H9 (cell line): ENCODE measurements around the gene HOXD11. TPM values are rescaled to one million over a fixed set of nuclear protein-coding genes. Genes with fewer than 3 reads are reported as not detected.

Source experiments
- DNase-seq: peaks from one replicate; pipeline ENCODE4 v3.0.0-alpha.2; 2017
- H2AFZ ChIP-seq: one replicate; pipeline ENCODE4 v1.6.1; 2013; ENCODE audit warnings: mild to moderate bottlenecking, low read length, control low read depth, moderate library complexity
- H2AK5ac ChIP-seq: 2 replicates; pipeline ENCODE4 v1.6.1; 2013; ENCODE audit warnings: low read length, control low read depth, mixed read lengths; ENCODE audit not compliant: insufficient read length
- H2BK120ac ChIP-seq: one replicate; pipeline ENCODE4 v1.6.1; 2013; ENCODE audit warnings: low read depth, mild to moderate bottlenecking, low read length, control low read depth, inconsistent platforms; ENCODE audit not compliant: poor library complexity, severe bottlenecking
- H2BK12ac ChIP-seq: 2 replicates; pipeline ENCODE4 v1.6.1; 2013; ENCODE audit warnings: low read length, control low read depth, mixed read lengths, low read depth; ENCODE audit not compliant: insufficient read length
- H2BK15ac ChIP-seq: 2 replicates; pipeline ENCODE4 v1.6.1; 2013; ENCODE audit warnings: low read depth, low read length, control low read depth
- H2BK20ac ChIP-seq: one replicate; pipeline ENCODE4 v1.6.1; 2013; ENCODE audit warnings: low read depth, mild to moderate bottlenecking, low read length, control low read depth, inconsistent platforms; ENCODE audit not compliant: poor library complexity, severe bottlenecking
- H2BK5ac ChIP-seq: 2 replicates; pipeline ENCODE4 v1.6.1; 2013; ENCODE audit warnings: low read length, control low read depth, mixed read lengths; ENCODE audit not compliant: insufficient read length
- H3K14ac ChIP-seq: 2 replicates; pipeline ENCODE4 v1.6.1; 2013; ENCODE audit warnings: low read length, control low read depth; ENCODE audit not compliant: insufficient read depth
- H3K18ac ChIP-seq: 2 replicates; pipeline ENCODE4 v1.6.1; 2013; ENCODE audit warnings: low read depth, mild to moderate bottlenecking, mixed read lengths, low read length, control low read depth; ENCODE audit not compliant: insufficient read length
- H3K23ac ChIP-seq: 2 replicates; pipeline ENCODE4 v1.6.1; 2013; ENCODE audit warnings: low read length, control low read depth, mixed read lengths, low read depth; ENCODE audit not compliant: insufficient read length
- H3K23me2 ChIP-seq: 2 replicates; pipeline ENCODE4 v1.6.1; 2013; ENCODE audit warnings: low read depth, mild to moderate bottlenecking, mixed read lengths, low read length, control low read depth; ENCODE audit not compliant: insufficient read length, poor library complexity, severe bottlenecking
- H3K27ac ChIP-seq: 2 replicates; pipeline ENCODE4 v1.5.1; 2013; ENCODE audit warnings: low read length, control low read depth, mixed read lengths, low read depth; ENCODE audit not compliant: insufficient read length
- H3K27me3 ChIP-seq: 2 replicates; pipeline ENCODE4 v1.6.1; 2013; ENCODE audit warnings: low read length, control low read depth, inconsistent platforms; ENCODE audit not compliant: insufficient read depth
- H3K4ac ChIP-seq: 2 replicates; pipeline ENCODE4 v1.6.1; 2013; ENCODE audit warnings: low read depth, mild to moderate bottlenecking, control low read depth, inconsistent platforms, low read length, moderate library complexity
- H3K4me1 ChIP-seq: 2 replicates; pipeline ENCODE4 v1.6.1; 2013; ENCODE audit warnings: low read length, control low read depth, inconsistent platforms; ENCODE audit not compliant: insufficient read depth
- H3K4me2 ChIP-seq: 2 replicates; pipeline ENCODE4 v1.6.1; 2013; ENCODE audit warnings: low read length, control low read depth, mixed read lengths; ENCODE audit not compliant: insufficient read length, insufficient read depth
- H3K56ac ChIP-seq: 2 replicates; pipeline ENCODE4 v1.6.1; 2013; ENCODE audit warnings: low read depth, mild to moderate bottlenecking, mixed read lengths, low read length, control low read depth; ENCODE audit not compliant: insufficient read length
- H3K79me1 ChIP-seq: 2 replicates; pipeline ENCODE4 v1.6.1; 2013; ENCODE audit warnings: low read depth, mild to moderate bottlenecking, moderate library complexity, low read length, control low read depth, inconsistent platforms; ENCODE audit not compliant: insufficient read depth, poor library complexity, severe bottlenecking
- H3K79me2 ChIP-seq: 2 replicates; pipeline ENCODE4 v1.6.1; 2013; ENCODE audit warnings: low read length, control low read depth, inconsistent platforms; ENCODE audit not compliant: insufficient read depth
- H3K9ac ChIP-seq: 2 replicates; pipeline ENCODE4 v1.6.1; 2013; ENCODE audit warnings: low read length, control low read depth, mixed read lengths; ENCODE audit not compliant: insufficient read length; ENCODE audit errors: extremely low read depth
- H3K9me3 ChIP-seq: one replicate; pipeline ENCODE4 v1.6.1; 2013; ENCODE audit warnings: low read depth, low read length, inconsistent platforms; ENCODE audit not compliant: control insufficient read depth
- H3T11ph ChIP-seq: one replicate; pipeline ENCODE4 v1.6.1; 2013; ENCODE audit warnings: mild to moderate bottlenecking, low read length, control low read depth, inconsistent platforms
- H4K20me1 ChIP-seq: one replicate; pipeline ENCODE4 v1.6.1; 2013; ENCODE audit not compliant: control insufficient read depth, insufficient read length, insufficient read depth
- H4K5ac ChIP-seq: 2 replicates; pipeline ENCODE4 v1.6.1; 2013; ENCODE audit warnings: low read depth, mild to moderate bottlenecking, mixed read lengths, low read length, control low read depth; ENCODE audit not compliant: insufficient read length
- H4K8ac ChIP-seq: replicated peaks from 2 replicates; pipeline ENCODE4 v1.6.1; 2013; ENCODE audit warnings: low read length, control low read depth, mixed read lengths, low read depth; ENCODE audit not compliant: insufficient read length
- H4K91ac ChIP-seq: 2 replicates; pipeline ENCODE4 v1.6.1; 2013; ENCODE audit warnings: low read depth, mild to moderate bottlenecking, moderate library complexity, mixed read lengths, low read length, control low read depth; ENCODE audit not compliant: insufficient read length
- H3K27ac Mint-ChIP-seq, 3 experiments: 2 replicates in 2 of 3; 3 replicates in 1 of 3; pipeline ENCODE4 v1.8.0; 2020 to 2021; ENCODE audit warnings: mixed read lengths in 3 of 3, mild to moderate bottlenecking in 1 of 3, moderate library complexity in 1 of 3
- H3K27me3 Mint-ChIP-seq: 2 replicates; pipeline ENCODE4 v1.8.0; 2021; ENCODE audit warnings: low read depth, mild to moderate bottlenecking, moderate library complexity, mixed read lengths
- H3K36me3 Mint-ChIP-seq, 3 experiments: 2 replicates in 2 of 3; 3 replicates in 1 of 3; pipeline ENCODE4 v1.8.0; 2020 to 2021; ENCODE audit warnings: low read depth in 3 of 3, mixed read lengths in 3 of 3; ENCODE audit not compliant: insufficient read depth in 1 of 3
- H3K4me1 Mint-ChIP-seq, 2 experiments: 2 replicates each; pipeline ENCODE4 v1.8.0; 2020; ENCODE audit warnings: mixed read lengths in 2 of 2
- H3K4me3 Mint-ChIP-seq, 2 experiments: 2 replicates in 1 of 2; 3 replicates in 1 of 2; pipeline ENCODE4 v1.8.0; 2020 to 2021; ENCODE audit warnings: mild to moderate bottlenecking in 2 of 2, mixed read lengths in 2 of 2, moderate library complexity in 1 of 2
- H3K9me3 Mint-ChIP-seq, 2 experiments: 2 replicates in 1 of 2; 3 replicates in 1 of 2; pipeline ENCODE4 v1.8.0; 2020; ENCODE audit warnings: mild to moderate bottlenecking in 2 of 2, mixed read lengths in 2 of 2, moderate library complexity in 1 of 2
- WGBS: extraction: QIAGEN DNeasy Blood & Tissue Kit; methylation state at CpG from one replicate; pipeline ENCODE4 v1.1.7; 2013; ENCODE audit warnings: missing lambda C conversion rate, low lambda C conversion rate, mixed read lengths; ENCODE audit not compliant: insufficient read length; ENCODE audit errors: extremely low coverage; 5-methylcytosine and 5-hydroxymethylcytosine counted together
- total RNA-seq: library from RNA; stranded (reverse); gene quantifications from 2 replicates; pipeline ENCODE4 v1.2.1, GENCODE V29; 2021
- TF ChIP-seq, protein P1 (sequence below): fragments of 200-600 bp; sonication (generic); conservative IDR thresholded peaks from 3 replicates; pipeline ENCODE4 v1.8.0; 2021; ENCODE audit warnings: antibody characterized with exemption, mild to moderate bottlenecking

The HOXD11 gene
- total RNA-seq, 1 experiment from 2014 or later = not detected

DNA sequence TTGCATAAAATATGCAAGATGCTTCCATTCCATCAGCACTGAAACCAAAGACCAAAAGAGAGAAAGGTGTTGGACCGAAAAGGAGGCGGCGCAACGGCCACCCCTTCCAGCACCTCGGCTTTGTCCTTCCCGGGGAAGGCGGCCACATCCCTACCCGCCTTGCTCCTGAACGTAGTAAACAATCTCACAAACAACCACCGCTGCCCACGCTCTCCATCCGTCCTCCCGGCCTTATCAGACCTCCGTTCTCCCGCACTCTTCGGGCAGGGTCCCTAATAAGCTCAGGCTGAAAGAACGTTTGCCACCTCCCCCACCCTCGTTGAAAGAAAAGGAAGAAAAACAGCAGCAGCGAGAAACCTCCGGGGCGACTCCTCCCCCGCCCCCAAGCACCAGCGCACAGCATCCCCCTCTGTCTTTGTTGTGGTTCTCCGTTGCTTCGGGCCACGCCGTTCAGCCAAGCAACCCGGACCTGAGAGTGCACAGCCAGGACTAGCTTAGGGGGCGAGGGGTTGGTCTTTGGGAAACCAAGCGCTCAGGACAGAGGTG, 27.7 kb upstream of the HOXD11 start:
- Mint-ChIP-seq H3K4me1 (peaks cover 23 to 40% of the 10 kb centered on the region in 2 experiments), H3K27ac (no peak overlapping the region), H3K36me3 (no peaks in the 10 kb centered on the region), H3K9me3 (peaks cover 5 to 6% of the 10 kb centered on the region in 2 experiments; a peak in 4 of 5 replicates), H3K27me3 (peaks cover 96% of the 10 kb centered on the region), H3K4me3 (peak overlapping the region; percentile 52 to 80)
- Histone ChIP-seq H3K23me2 (peaks cover 7% of the 10 kb centered on the region), H3K56ac (no peak overlapping the region), H3K4me1 (no peaks in the 10 kb centered on the region), H3K79me2 (no peaks in the 10 kb centered on the region), H2AK5ac (no peak overlapping the region), H3K23ac (no peak overlapping the region), H3K4ac (no peak overlapping the region), H2BK120ac (no peak overlapping the region), H3K27ac (no peak overlapping the region), H4K91ac (no peak overlapping the region), H3K27me3 (peaks cover 87% of the 10 kb centered on the region), H3K18ac (no peak overlapping the region), H4K8ac (no peak overlapping the region), H3K4me2 (peak overlapping the region; percentile 83), H2BK5ac (no peak overlapping the region), H3K79me1 (no peaks in the 10 kb centered on the region), H3K9ac (no peak overlapping the region), H2BK15ac (no peak overlapping the region), H3K14ac (no peak overlapping the region), H4K20me1 (no peaks in the 10 kb centered on the region), H3K9me3 (no peaks in the 10 kb centered on the region), H2BK20ac (no peak overlapping the region), H4K5ac (no peak overlapping the region), H3T11ph (no peak overlapping the region), H2BK12ac (no peak overlapping the region), H2AFZ (no peak overlapping the region)
- WGBS = no CpG with 5 or more reads among the region's 30 CpGs
- TF ChIP-seq, protein P1, sequence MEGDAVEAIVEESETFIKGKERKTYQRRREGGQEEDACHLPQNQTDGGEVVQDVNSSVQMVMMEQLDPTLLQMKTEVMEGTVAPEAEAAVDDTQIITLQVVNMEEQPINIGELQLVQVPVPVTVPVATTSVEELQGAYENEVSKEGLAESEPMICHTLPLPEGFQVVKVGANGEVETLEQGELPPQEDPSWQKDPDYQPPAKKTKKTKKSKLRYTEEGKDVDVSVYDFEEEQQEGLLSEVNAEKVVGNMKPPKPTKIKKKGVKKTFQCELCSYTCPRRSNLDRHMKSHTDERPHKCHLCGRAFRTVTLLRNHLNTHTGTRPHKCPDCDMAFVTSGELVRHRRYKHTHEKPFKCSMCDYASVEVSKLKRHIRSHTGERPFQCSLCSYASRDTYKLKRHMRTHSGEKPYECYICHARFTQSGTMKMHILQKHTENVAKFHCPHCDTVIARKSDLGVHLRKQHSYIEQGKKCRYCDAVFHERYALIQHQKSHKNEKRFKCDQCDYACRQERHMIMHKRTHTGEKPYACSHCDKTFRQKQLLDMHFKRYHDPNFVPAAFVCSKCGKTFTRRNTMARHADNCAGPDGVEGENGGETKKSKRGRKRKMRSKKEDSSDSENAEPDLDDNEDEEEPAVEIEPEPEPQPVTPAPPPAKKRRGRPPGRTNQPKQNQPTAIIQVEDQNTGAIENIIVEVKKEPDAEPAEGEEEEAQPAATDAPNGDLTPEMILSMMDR = no peak
- DNase-seq = peak; percentile 63
